BE2C (cell line): ENCODE measurements around the gene RAMP3.

Experiments used
- DNase-seq: peaks from one replicate; pipeline ENCODE4 v3.0.0-alpha.2; 2020
- H3K27me3 ChIP-seq: fragments of 250-450 bp; sonication (Bioruptor Pico); 2 replicates; pipeline ENCODE4 v1.5.1; 2020; ENCODE audit warnings: mild to moderate bottlenecking
- H3K36me3 ChIP-seq: fragments of 250-450 bp; sonication (Bioruptor Pico); 2 replicates; pipeline ENCODE4 v1.5.1; 2020; ENCODE audit warnings: mild to moderate bottlenecking
- H3K4me1 ChIP-seq: fragments of 250-450 bp; sonication (Bioruptor Pico); 2 replicates; pipeline ENCODE4 v1.5.1; 2020
- H3K4me3 ChIP-seq: 2 replicates; pipeline ENCODE4 v1.5.1; 2011; ENCODE audit warnings: low read depth, low read length
- H3K9me3 ChIP-seq: fragments of 250-450 bp; sonication (Bioruptor Pico); 2 replicates; pipeline ENCODE4 v1.5.1; 2020
- TF ChIP-seq, protein P1 (sequence below): IDR thresholded peaks from 2 replicates; pipeline ENCODE4 v1.5.1; 2012; ENCODE audit warnings: mild to moderate bottlenecking, low read depth, low read length

RAMP3 gene

DNA sequence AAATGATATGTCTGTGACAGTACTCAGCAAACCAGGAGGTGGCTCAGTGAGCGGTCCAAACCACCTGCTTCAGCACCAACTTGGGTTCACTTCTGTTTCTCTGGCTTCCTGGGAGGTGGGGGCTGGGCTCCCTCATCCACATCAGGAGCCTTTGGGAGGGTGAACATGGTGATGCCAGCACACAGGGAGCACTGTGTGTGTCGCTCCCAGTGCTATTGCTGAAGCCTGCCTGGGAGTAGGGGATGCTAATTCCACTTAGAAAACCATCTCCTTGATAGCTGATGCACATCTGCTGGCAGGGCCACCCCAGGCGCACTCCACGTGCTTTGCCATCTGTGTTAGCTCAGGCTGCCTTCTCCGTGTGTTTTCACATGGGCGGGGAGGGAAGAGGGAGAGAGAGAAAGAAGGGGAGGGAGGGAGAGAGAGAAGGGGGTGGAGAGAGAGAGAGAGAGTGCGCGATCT lies 58.0 kb downstream of the RAMP3 start:
- Histone ChIP-seq H3K27me3 (no peaks in the 10 kb centered on the region), H3K4me3 (no peak overlapping the region), H3K4me1 (no peaks in the 10 kb centered on the region; the same call in 1 of the 2 replicates), H3K36me3 (no peaks in the 10 kb centered on the region), H3K9me3 (no peaks in the 10 kb centered on the region)
- TF ChIP-seq, protein P1, sequence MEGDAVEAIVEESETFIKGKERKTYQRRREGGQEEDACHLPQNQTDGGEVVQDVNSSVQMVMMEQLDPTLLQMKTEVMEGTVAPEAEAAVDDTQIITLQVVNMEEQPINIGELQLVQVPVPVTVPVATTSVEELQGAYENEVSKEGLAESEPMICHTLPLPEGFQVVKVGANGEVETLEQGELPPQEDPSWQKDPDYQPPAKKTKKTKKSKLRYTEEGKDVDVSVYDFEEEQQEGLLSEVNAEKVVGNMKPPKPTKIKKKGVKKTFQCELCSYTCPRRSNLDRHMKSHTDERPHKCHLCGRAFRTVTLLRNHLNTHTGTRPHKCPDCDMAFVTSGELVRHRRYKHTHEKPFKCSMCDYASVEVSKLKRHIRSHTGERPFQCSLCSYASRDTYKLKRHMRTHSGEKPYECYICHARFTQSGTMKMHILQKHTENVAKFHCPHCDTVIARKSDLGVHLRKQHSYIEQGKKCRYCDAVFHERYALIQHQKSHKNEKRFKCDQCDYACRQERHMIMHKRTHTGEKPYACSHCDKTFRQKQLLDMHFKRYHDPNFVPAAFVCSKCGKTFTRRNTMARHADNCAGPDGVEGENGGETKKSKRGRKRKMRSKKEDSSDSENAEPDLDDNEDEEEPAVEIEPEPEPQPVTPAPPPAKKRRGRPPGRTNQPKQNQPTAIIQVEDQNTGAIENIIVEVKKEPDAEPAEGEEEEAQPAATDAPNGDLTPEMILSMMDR: no peak
- peak; percentile 52 for DNase-seq

DNA sequence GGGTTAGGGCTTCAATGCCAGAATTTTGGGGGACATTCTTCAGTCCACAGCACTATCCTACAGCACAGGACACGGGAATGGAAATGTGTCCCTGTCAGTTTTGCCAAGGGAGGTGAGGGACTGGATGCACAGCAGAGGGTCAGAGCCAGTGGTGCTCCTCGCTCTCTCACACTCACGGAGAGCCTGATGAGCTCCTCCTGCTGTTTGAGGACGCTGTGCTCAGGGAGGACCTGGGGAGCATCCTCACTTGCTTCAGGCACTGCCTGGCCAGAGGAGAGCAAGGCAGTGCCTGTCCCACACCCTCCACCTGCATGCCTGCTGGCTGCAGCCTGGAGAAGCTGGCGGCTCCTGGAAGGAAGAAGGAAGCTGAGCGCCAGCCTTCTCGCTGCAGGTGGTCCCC lies 58.6 kb downstream of the RAMP3 start:
- Histone ChIP-seq H3K27me3 (no peaks in the 10 kb centered on the region), H3K9me3 (no peaks in the 10 kb centered on the region), H3K4me1 (no peaks in the 10 kb centered on the region; the same call in 1 of the 2 replicates), H3K36me3 (no peaks in the 10 kb centered on the region), H3K4me3 (no peak overlapping the region)
- TF ChIP-seq, protein P1: no peak
- no peak for DNase-seq

GRCh38 chr7:45216622-45217165 lies 59.1 kb downstream of the RAMP3 start:
- Histone ChIP-seq H3K4me3 (no peak overlapping the region), H3K4me1 (no peaks in the 10 kb centered on the region; the same call in 1 of the 2 replicates), H3K36me3 (no peaks in the 10 kb centered on the region), H3K27me3 (no peaks in the 10 kb centered on the region), H3K9me3 (no peaks in the 10 kb centered on the region)
- TF ChIP-seq, protein P1: no peak
- no peak for DNase-seq

DNA sequence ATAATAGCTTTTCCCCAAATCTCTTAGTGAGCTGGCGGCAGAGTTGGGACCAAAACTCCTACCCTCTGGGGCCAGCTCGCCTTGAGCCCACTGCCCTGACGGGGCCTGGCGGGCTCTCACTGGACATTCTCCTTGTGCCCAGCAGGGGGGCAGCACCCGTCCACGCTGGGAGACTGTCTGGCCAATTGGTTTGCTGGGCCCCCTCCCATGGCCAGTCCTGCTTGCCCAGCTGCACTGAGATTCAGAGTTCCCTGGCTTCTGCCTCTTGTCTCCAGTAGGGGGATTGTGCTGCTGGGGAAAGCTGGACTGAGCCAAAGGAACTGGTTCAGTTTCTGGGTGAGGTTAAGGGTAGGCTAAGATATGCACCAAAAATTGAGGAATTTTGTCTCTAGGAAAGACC lies 59.8 kb downstream of the RAMP3 start:
- TF ChIP-seq, protein P1: peak; percentile 70
- no peak overlapping the region for H3K4me3 ChIP-seq
- peak; percentile 35 for DNase-seq
- no peaks in the 10 kb centered on the region for H3K36me3 ChIP-seq
- no peaks in the 10 kb centered on the region for H3K9me3 ChIP-seq
- no peaks in the 10 kb centered on the region for H3K27me3 ChIP-seq
- no peaks in the 10 kb centered on the region; the same call in 1 of the 2 replicates for H3K4me1 ChIP-seq

GRCh38 chr7:45219130-45219529 lies 61.5 kb downstream of the RAMP3 start:
- DNase-seq: no peak
- Histone ChIP-seq H3K4me1 (no peaks in the 10 kb centered on the region; the same call in 1 of the 2 replicates), H3K4me3 (no peak overlapping the region), H3K9me3 (no peaks in the 10 kb centered on the region), H3K36me3 (no peaks in the 10 kb centered on the region), H3K27me3 (no peaks in the 10 kb centered on the region)
- TF ChIP-seq, protein P1: no peak

DNA sequence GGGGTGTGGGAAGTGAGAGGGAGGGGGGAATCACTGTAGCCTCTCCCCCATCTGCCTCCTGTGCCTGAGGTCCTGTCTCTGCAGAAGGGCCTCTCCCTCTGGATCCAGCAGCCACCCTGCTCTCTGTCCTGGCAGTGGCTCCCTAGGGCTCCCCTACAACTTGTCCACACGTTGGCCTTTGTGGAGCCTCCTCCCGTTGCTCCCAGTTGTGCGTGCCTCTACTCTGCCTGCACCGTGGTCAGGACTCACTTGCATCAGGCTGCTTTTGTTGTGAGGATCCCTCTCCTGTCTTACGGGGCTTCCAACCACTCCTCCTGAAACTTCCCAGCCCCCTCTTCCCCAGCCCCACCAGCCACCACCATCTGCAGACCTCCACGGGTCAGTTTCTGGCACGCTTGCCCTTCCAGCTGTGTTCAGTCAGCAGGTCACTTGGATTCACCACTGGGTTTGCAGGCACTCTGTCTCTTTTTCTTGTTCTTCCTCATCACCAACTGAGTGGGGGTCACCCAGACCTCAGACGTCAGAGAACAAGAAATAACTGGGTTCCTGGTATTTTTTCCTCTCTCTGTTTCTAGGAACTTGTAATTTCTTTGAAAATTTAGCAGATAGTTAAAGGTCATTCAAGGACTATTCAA lies 62.3 kb downstream of the RAMP3 start:
- TF ChIP-seq, protein P1: no peak
- Histone ChIP-seq H3K36me3 (no peaks in the 10 kb centered on the region), H3K4me3 (no peak overlapping the region), H3K27me3 (no peaks in the 10 kb centered on the region), H3K9me3 (no peaks in the 10 kb centered on the region), H3K4me1 (no peaks in the 10 kb centered on the region; the same call in 1 of the 2 replicates)
- DNase-seq: no peak
